ENCODE measurements around the gene PRKAR2A.
"Not testable (repeated sequence)": the region's sequence is repeated elsewhere in the genome, so short reads cannot be mapped to it uniquely, and the experiment has no call there.

PRKAR2A gene

GRCh38 chr3:48776854-48777253 is 70.8 kb downstream of the PRKAR2A start:
- no peak for DNase-seq (ENCODE audit: low read depth)

- DNase-seq (ENCODE audit: low read depth), result no peak
These were observed 77.5 kb downstream of the PRKAR2A start for GRCh38 chr3:48770192-48770502.

GRCh38 chr3:48765376-48765775 is 82.3 kb downstream of the PRKAR2A start:
- DNase-seq (ENCODE audit: low read depth), result no peak

- no peak for DNase-seq (ENCODE audit: low read depth)
These were observed 84.9 kb downstream of the PRKAR2A start for GRCh38 chr3:48762816-48763215.

- not testable (repeated sequence) for DNase-seq (ENCODE audit: low read depth)
These were observed 87.6 kb downstream of the PRKAR2A start for GRCh38 chr3:48759991-48760540.

GRCh38 chr3:48759531-48759930 is 88.1 kb downstream of the PRKAR2A start:
- not testable (repeated sequence) for DNase-seq (ENCODE audit: low read depth)

- no peak for DNase-seq (ENCODE audit: low read depth)
These were observed 88.6 kb downstream of the PRKAR2A start for GRCh38 chr3:48759071-48759470.

GRCh38 chr3:48756640-48757039 is 91.0 kb downstream of the PRKAR2A start:
- no peak for DNase-seq (ENCODE audit: low read depth)

GRCh38 chr3:48750856-48751255 is 96.8 kb downstream of the PRKAR2A start:
- no peak for DNase-seq (ENCODE audit: low read depth)

- DNase-seq (ENCODE audit: low read depth), result no peak
These were observed 98.9 kb downstream of the PRKAR2A start for GRCh38 chr3:48748754-48749153.

GRCh38 chr3:48747706-48748105 is 100.0 kb downstream of the PRKAR2A start:
- no peak for DNase-seq (ENCODE audit: low read depth)

GRCh38 chr3:48747015-48747615 is 100.6 kb downstream of the PRKAR2A start:
- DNase-seq (ENCODE audit: low read depth), result no peak

- DNase-seq (ENCODE audit: low read depth), result no peak
These were observed 103.9 kb downstream of the PRKAR2A start for GRCh38 chr3:48743773-48744172.

GRCh38 chr3:48741226-48741625 is 106.4 kb downstream of the PRKAR2A start:
- not testable (repeated sequence) for DNase-seq (ENCODE audit: low read depth)

GRCh38 chr3:48739955-48740823 is 107.5 kb downstream of the PRKAR2A start:
- peak; percentile 12 for DNase-seq (ENCODE audit: low read depth)

- no peak for DNase-seq (ENCODE audit: low read depth)
These were observed 108.1 kb downstream of the PRKAR2A start for GRCh38 chr3:48739617-48739954.

GRCh38 chr3:48738926-48739616 is 108.6 kb downstream of the PRKAR2A start:
- no peak for DNase-seq (ENCODE audit: low read depth)

- no peak for DNase-seq (ENCODE audit: low read depth)
These were observed 109.5 kb downstream of the PRKAR2A start for GRCh38 chr3:48738144-48738536.

GRCh38 chr3:48735075-48735767 is 112.5 kb downstream of the PRKAR2A start:
- not testable (repeated sequence) for DNase-seq (ENCODE audit: low read depth)

- not testable (repeated sequence) for DNase-seq (ENCODE audit: low read depth)
These were observed 113.1 kb downstream of the PRKAR2A start for GRCh38 chr3:48734541-48734940.

GRCh38 chr3:48733752-48734518 is 113.7 kb downstream of the PRKAR2A start:
- DNase-seq (ENCODE audit: low read depth), result not testable (repeated sequence)

Data from activated gamma-delta T cell treated with anti-CD3 and anti-CD28 coated beads, Interleukin-2, amount 50 U/mL, for 16 hours (primary cell).